ENCODE data around the gene PTPRN2. TPM values are rescaled to one million over a fixed set of nuclear protein-coding genes. Genes with fewer than 3 reads are reported as not detected.

Gene PTPRN2
- total and polyA plus RNA-seq, 2 of the 13 experiments (the other 11 are each of a cell fraction or from before 2014, with no cell fraction given): 2.5 to 24.2 TPM

GRCh38 chr7:158313931-158314330 lies 273.7 kb downstream of the PTPRN2 start:
- BruUV-seq (replicated peaks): no TSS peak
- H3K4me1 ChIP-seq (ENCODE audit: insufficient read depth, low read length): no peaks in the 10 kb centered on the region
- POLR2A ChIA-PET: no interaction called here

More at GRCh38 chr7:158313931-158314330, 273.7 kb downstream of the PTPRN2 start:
- H3K9ac ChIP-seq (ENCODE audit: insufficient read depth, low read depth, low read length): no peak overlapping the region
- H3K27me3 ChIP-seq (ENCODE audit: control insufficient read depth in 1 of 2, insufficient read depth in 2 of 2, low read length in 2 of 2): no peaks in the 10 kb centered on the region
- CTCF ChIA-PET (ENCODE audit: low intra/inter-chr PET ratio, low total read pairs): no interaction called here
- no peak overlapping the region for H2AFZ ChIP-seq (ENCODE audit: low read length)
- H3K4me2 ChIP-seq (ENCODE audit: low read depth, low read length): no peak overlapping the region
- WGBS (ENCODE audit: low lambda C conversion rate): 92% methylated on average over 10 of the region's 10 CpGs
- FAIRE-seq (no peak), DNase-seq (ENCODE audit: low spot score) (no peak), ATAC-seq (no peak)
- TF ChIP-seq HNRNPLL (IDR thresholded peaks at IDR 0.05; ENCODE audit: low read depth, low read length, poor library complexity, severe bottlenecking) (no peak), ZEB1 (IDR thresholded peaks at IDR 0.05; ENCODE audit: insufficient replicate concordance, low read depth) (no peak), CHD2 (IDR thresholded peaks at IDR 0.05; ENCODE audit: low read depth, low read length) (no peak), GFI1 (CRISPR knock-in tag; IDR thresholded peaks at IDR 0.05; ENCODE audit: borderline replicate concordance) (no peak), ZNF207 (IDR thresholded peaks at IDR 0.05; ENCODE audit: borderline replicate concordance) (no peak), CEBPG (CRISPR knock-in tag; IDR thresholded peaks at IDR 0.05) (no peak), ZNF773 (CRISPR knock-in tag; IDR thresholded peaks at IDR 0.05; ENCODE audit: borderline replicate concordance) (no peak), HNF1B (CRISPR knock-in tag; IDR thresholded peaks at IDR 0.05) (no peak), ZFP90 (CRISPR knock-in tag; IDR thresholded peaks at IDR 0.05; ENCODE audit: borderline replicate concordance) (no peak), NFE2L1 (CRISPR knock-in tag; IDR thresholded peaks at IDR 0.05; ENCODE audit: borderline replicate concordance) (no peak), SYNCRIP (IDR thresholded peaks at IDR 0.05; ENCODE audit: insufficient read depth, low read depth, low read length) (no peak), FOXM1 (CRISPR knock-in tag; IDR thresholded peaks at IDR 0.05) (no peak), ELF1 (CRISPR knock-in tag; IDR thresholded peaks at IDR 0.05) (no peak), ZNF264 (CRISPR knock-in tag; IDR thresholded peaks at IDR 0.05) (no peak)
- TF ChIP-seq, protein P1, sequence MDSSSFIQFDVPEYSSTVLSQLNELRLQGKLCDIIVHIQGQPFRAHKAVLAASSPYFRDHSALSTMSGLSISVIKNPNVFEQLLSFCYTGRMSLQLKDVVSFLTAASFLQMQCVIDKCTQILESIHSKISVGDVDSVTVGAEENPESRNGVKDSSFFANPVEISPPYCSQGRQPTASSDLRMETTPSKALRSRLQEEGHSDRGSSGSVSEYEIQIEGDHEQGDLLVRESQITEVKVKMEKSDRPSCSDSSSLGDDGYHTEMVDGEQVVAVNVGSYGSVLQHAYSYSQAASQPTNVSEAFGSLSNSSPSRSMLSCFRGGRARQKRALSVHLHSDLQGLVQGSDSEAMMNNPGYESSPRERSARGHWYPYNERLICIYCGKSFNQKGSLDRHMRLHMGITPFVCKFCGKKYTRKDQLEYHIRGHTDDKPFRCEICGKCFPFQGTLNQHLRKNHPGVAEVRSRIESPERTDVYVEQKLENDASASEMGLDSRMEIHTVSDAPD (CRISPR knock-in tag; IDR thresholded peaks at IDR 0.05): no peak
- TF ChIP-seq, protein P2, sequence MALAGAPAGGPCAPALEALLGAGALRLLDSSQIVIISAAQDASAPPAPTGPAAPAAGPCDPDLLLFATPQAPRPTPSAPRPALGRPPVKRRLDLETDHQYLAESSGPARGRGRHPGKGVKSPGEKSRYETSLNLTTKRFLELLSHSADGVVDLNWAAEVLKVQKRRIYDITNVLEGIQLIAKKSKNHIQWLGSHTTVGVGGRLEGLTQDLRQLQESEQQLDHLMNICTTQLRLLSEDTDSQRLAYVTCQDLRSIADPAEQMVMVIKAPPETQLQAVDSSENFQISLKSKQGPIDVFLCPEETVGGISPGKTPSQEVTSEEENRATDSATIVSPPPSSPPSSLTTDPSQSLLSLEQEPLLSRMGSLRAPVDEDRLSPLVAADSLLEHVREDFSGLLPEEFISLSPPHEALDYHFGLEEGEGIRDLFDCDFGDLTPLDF (CRISPR knock-in tag; IDR thresholded peaks at IDR 0.05): no peak
- TF ChIP-seq, protein P3, sequence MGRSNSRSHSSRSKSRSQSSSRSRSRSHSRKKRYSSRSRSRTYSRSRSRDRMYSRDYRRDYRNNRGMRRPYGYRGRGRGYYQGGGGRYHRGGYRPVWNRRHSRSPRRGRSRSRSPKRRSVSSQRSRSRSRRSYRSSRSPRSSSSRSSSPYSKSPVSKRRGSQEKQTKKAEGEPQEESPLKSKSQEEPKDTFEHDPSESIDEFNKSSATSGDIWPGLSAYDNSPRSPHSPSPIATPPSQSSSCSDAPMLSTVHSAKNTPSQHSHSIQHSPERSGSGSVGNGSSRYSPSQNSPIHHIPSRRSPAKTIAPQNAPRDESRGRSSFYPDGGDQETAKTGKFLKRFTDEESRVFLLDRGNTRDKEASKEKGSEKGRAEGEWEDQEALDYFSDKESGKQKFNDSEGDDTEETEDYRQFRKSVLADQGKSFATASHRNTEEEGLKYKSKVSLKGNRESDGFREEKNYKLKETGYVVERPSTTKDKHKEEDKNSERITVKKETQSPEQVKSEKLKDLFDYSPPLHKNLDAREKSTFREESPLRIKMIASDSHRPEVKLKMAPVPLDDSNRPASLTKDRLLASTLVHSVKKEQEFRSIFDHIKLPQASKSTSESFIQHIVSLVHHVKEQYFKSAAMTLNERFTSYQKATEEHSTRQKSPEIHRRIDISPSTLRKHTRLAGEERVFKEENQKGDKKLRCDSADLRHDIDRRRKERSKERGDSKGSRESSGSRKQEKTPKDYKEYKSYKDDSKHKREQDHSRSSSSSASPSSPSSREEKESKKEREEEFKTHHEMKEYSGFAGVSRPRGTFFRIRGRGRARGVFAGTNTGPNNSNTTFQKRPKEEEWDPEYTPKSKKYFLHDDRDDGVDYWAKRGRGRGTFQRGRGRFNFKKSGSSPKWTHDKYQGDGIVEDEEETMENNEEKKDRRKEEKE (IDR thresholded peaks at IDR 0.05): no peak
- in situ Hi-C loops (cut with HindIII; ENCODE audit: extremely low pct_ligation_motif_present, low pct_unique_long_range_greater_than_20kb): no loop called here
- H4K20me1 ChIP-seq (ENCODE audit: insufficient read depth, low read length): peaks cover 4% of the 10 kb centered on the region; the same call in 1 of the 2 replicates
- H3K9me3 ChIP-seq (ENCODE audit: low read length): no peaks in the 10 kb centered on the region; the same call in 1 of the 2 replicates
- no peak overlapping the region for H3K27ac ChIP-seq (ENCODE audit: extremely low read length, insufficient read depth, low read length)
- intact Hi-C loops (cut with micrococcal nuclease; ENCODE audit: unreplicated experiment): no loop called here
- H3K36me3 ChIP-seq (replicated peaks in 1 of 2; ENCODE audit: control insufficient read depth in 1 of 2, insufficient read depth in 2 of 2, low read length in 2 of 2): peaks cover 0 to 1% of the 10 kb centered on the region in 2 experiments; a peak in 1 of 5 replicates
- H3K79me2 ChIP-seq (ENCODE audit: insufficient read depth, low read length): no peaks in the 10 kb centered on the region
- no peak overlapping the region for H3K4me3 ChIP-seq (replicated peaks in 1 of 3; ENCODE audit: insufficient read depth in 1 of 3, low read depth in 2 of 3, low read length in 3 of 3)
